Mesendoderm (in vitro differentiated cells): ENCODE results near the gene MAPK8IP1.
A peak's percentile ranks its signal among the peaks of the same experiment; 100 is the strongest.

Experiments used
- DNase-seq: peaks from one replicate; pipeline ENCODE4 v3.0.0; 2013
- H2AK5ac ChIP-seq: 2 replicates; pipeline ENCODE4 v1.6.1; 2013; ENCODE audit warnings: low read length, inconsistent platforms
- H2BK120ac ChIP-seq: 2 replicates; pipeline ENCODE4 v1.6.1; 2013; ENCODE audit warnings: low read depth, mild to moderate bottlenecking, low read length, moderate library complexity, mixed read lengths
- H2BK15ac ChIP-seq: replicated peaks from 2 replicates; pipeline ENCODE4 v1.6.1; 2013; ENCODE audit warnings: low read depth, mild to moderate bottlenecking, moderate library complexity
- H2BK5ac ChIP-seq: 2 replicates; pipeline ENCODE4 v1.6.1; 2013; ENCODE audit warnings: low read length, inconsistent platforms
- H3K18ac ChIP-seq: 2 replicates; pipeline ENCODE4 v1.6.1; 2013; ENCODE audit warnings: mild to moderate bottlenecking, low read length, mixed read lengths
- H3K23ac ChIP-seq: one replicate; pipeline ENCODE4 v1.6.1; 2013; ENCODE audit warnings: low read length
- H3K27ac ChIP-seq: 2 replicates; pipeline ENCODE4 v1.5.1; 2013; ENCODE audit warnings: low read depth, mild to moderate bottlenecking, inconsistent platforms, low read length, moderate library complexity
- H3K27me3 ChIP-seq: 2 replicates; pipeline ENCODE4 v1.6.1; 2013; ENCODE audit warnings: low read length, control low read depth, mild to moderate bottlenecking, inconsistent platforms; ENCODE audit not compliant: insufficient read depth, poor library complexity
- H3K36me3 ChIP-seq: 2 replicates; pipeline ENCODE4 v1.6.1; 2013; ENCODE audit warnings: low read length, inconsistent platforms; ENCODE audit not compliant: control insufficient read depth, insufficient read depth
- H3K4ac ChIP-seq: one replicate; pipeline ENCODE4 v1.6.1; 2013; ENCODE audit warnings: low read depth, mild to moderate bottlenecking, low read length, moderate library complexity
- H3K4me1 ChIP-seq: 2 replicates; pipeline ENCODE4 v1.6.1; 2013; ENCODE audit warnings: low read depth, low read length, inconsistent platforms; ENCODE audit not compliant: control insufficient read depth
- H3K4me2 ChIP-seq: 2 replicates; pipeline ENCODE4 v1.6.1; 2013; ENCODE audit warnings: low read length
- H3K4me3 ChIP-seq: 2 replicates; pipeline ENCODE4 v1.5.1; 2013; ENCODE audit warnings: mild to moderate bottlenecking, low read length
- H3K56ac ChIP-seq: one replicate; pipeline ENCODE4 v1.6.1; 2013; ENCODE audit warnings: low read length
- H3K79me1 ChIP-seq: 2 replicates; pipeline ENCODE4 v1.6.1; 2013; ENCODE audit warnings: low read length, inconsistent platforms
- H3K79me2 ChIP-seq: 2 replicates; pipeline ENCODE4 v1.6.1; 2013; ENCODE audit warnings: mild to moderate bottlenecking, low read length; ENCODE audit not compliant: control insufficient read depth, insufficient read depth
- H3K9ac ChIP-seq: 2 replicates; pipeline ENCODE4 v1.6.1; 2013; ENCODE audit warnings: low read length, inconsistent platforms
- H4K5ac ChIP-seq: one replicate; pipeline ENCODE4 v1.6.1; 2013; ENCODE audit warnings: low read length
- H4K8ac ChIP-seq: one replicate; pipeline ENCODE4 v1.6.1; 2013; ENCODE audit warnings: low read depth, mild to moderate bottlenecking, control low read depth, low read length, moderate library complexity
- WGBS: extraction: QIAGEN DNeasy Blood & Tissue Kit; methylation state at CpG from one replicate; pipeline ENCODE4 v1.1.7; 2013; ENCODE audit warnings: low lambda C conversion rate, missing lambda C conversion rate; ENCODE audit not compliant: insufficient coverage; ENCODE audit errors: extremely low coverage; 5-methylcytosine and 5-hydroxymethylcytosine counted together

The MAPK8IP1 gene

GRCh38 chr11:45851228-45851627, 34.2 kb upstream of the MAPK8IP1 start:
- Histone ChIP-seq H3K56ac (no peak overlapping the region), H3K4me2 (no peak overlapping the region), H4K8ac (no peak overlapping the region), H3K36me3 (no peaks in the 10 kb centered on the region), H3K4ac (no peak overlapping the region), H3K79me1 (peaks cover 5% of the 10 kb centered on the region), H3K23ac (no peak overlapping the region), H3K4me3 (no peak overlapping the region), H3K27me3 (no peaks in the 10 kb centered on the region), H2AK5ac (no peak overlapping the region), H2BK5ac (no peak overlapping the region), H3K18ac (no peak overlapping the region), H3K9ac (no peak overlapping the region), H3K27ac (no peak overlapping the region), H2BK15ac (no peak overlapping the region), H3K79me2 (peaks cover 1% of the 10 kb centered on the region), H2BK120ac (no peak overlapping the region), H4K5ac (no peak overlapping the region), H3K4me1 (no peaks in the 10 kb centered on the region)
- no peak for DNase-seq
- WGBS = no CpG with 5 or more reads among the region's 2 CpGs

DNA sequence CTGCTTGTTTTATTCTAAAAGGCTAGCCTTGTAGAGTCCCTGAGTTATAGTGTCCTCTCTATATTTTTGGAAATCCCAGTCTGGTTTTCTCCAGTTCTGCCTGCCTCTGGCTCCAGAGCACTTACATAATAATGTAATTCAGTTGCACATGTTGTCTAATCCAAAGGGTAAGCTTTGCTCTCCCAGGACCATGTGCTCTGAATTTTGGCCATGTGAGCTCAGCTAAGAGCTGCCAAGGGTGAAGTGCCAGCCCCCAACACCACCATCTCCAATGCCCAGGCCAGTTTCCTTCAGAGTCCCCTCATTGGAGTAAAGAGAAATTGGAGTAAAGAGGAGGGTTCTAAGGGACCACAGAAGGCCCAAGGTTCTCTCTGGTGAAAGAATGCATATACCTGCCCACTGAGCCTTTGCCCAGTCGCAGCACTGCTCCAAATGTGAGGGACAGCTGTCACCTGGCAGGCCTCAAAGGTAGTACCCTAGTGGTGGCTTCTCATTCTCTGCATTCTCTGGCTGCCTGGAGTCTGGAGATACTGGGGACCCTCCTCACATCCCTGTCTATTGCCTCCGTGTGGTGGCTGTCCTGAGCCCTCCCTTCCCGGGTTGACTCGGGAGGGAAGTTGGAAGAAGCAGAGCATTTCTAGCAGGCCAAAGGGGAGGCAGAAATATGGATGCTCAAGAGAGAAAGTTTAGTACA, 33.3 kb upstream of the MAPK8IP1 start:
- Histone ChIP-seq H2AK5ac (no peak overlapping the region), H2BK5ac (no peak overlapping the region), H3K18ac (no peak overlapping the region), H3K56ac (no peak overlapping the region), H3K23ac (no peak overlapping the region), H4K8ac (no peak overlapping the region), H3K4me1 (no peaks in the 10 kb centered on the region), H3K27me3 (no peaks in the 10 kb centered on the region), H3K4ac (no peak overlapping the region), H3K4me3 (no peak overlapping the region), H4K5ac (no peak overlapping the region), H3K79me1 (peaks cover 5% of the 10 kb centered on the region), H3K27ac (no peak overlapping the region), H3K4me2 (no peak overlapping the region), H3K36me3 (no peaks in the 10 kb centered on the region), H3K9ac (no peak overlapping the region), H2BK120ac (no peak overlapping the region), H2BK15ac (no peak overlapping the region), H3K79me2 (peaks cover 1% of the 10 kb centered on the region)
- WGBS = no CpG with 5 or more reads among the region's 4 CpGs
- peak; percentile 64 for DNase-seq

- Histone ChIP-seq H2BK120ac (no peak overlapping the region), H4K8ac (no peak overlapping the region), H2AK5ac (no peak overlapping the region), H3K4ac (no peak overlapping the region), H2BK5ac (no peak overlapping the region), H3K4me1 (no peaks in the 10 kb centered on the region), H3K4me3 (no peak overlapping the region), H3K9ac (no peak overlapping the region), H3K18ac (no peak overlapping the region), H3K36me3 (no peaks in the 10 kb centered on the region), H3K4me2 (no peak overlapping the region), H3K27ac (no peak overlapping the region), H4K5ac (no peak overlapping the region), H3K79me2 (peaks cover 1% of the 10 kb centered on the region), H3K56ac (no peak overlapping the region), H3K27me3 (no peaks in the 10 kb centered on the region), H2BK15ac (no peak overlapping the region), H3K79me1 (peaks cover 5% of the 10 kb centered on the region), H3K23ac (no peak overlapping the region)
- DNase-seq = peak; percentile 48
- WGBS = no CpG with 5 or more reads among the region's 1 CpG
Measured at GRCh38 chr11:45852712-45853101, 32.7 kb upstream of the MAPK8IP1 start.

- no peak overlapping the region for H3K27ac ChIP-seq
- H4K5ac ChIP-seq = no peak overlapping the region
- no peak overlapping the region for H2BK15ac ChIP-seq
- H3K36me3 ChIP-seq = no peaks in the 10 kb centered on the region
- no peak overlapping the region for H3K4me2 ChIP-seq
- H3K23ac ChIP-seq = no peak overlapping the region
- H3K79me2 ChIP-seq = peaks cover 1% of the 10 kb centered on the region
- no peak for DNase-seq
- H2AK5ac ChIP-seq = no peak overlapping the region
- no CpG with 5 or more reads among the region's 7 CpGs for WGBS
- H3K9ac ChIP-seq = no peak overlapping the region
- H3K4me3 ChIP-seq = no peak overlapping the region
- H2BK5ac ChIP-seq = no peak overlapping the region
- H3K4me1 ChIP-seq = peaks cover 2% of the 10 kb centered on the region
- H3K4ac ChIP-seq = no peak overlapping the region
- H3K56ac ChIP-seq = no peak overlapping the region
- no peak overlapping the region for H4K8ac ChIP-seq
- H2BK120ac ChIP-seq = no peak overlapping the region
- H3K79me1 ChIP-seq = peaks cover 4% of the 10 kb centered on the region
- H3K27me3 ChIP-seq = no peaks in the 10 kb centered on the region
- no peak overlapping the region for H3K18ac ChIP-seq
Measured at GRCh38 chr11:45853332-45854219, 31.9 kb upstream of the MAPK8IP1 start.

GRCh38 chr11:45855308-45855707, 30.1 kb upstream of the MAPK8IP1 start:
- no peak overlapping the region for H2BK15ac ChIP-seq
- H3K18ac ChIP-seq = no peak overlapping the region
- H3K4ac ChIP-seq = no peak overlapping the region
- H3K36me3 ChIP-seq = no peaks in the 10 kb centered on the region
- no peak overlapping the region for H3K4me2 ChIP-seq
- WGBS = no CpG with 5 or more reads among the region's 5 CpGs
- no peak overlapping the region for H3K27ac ChIP-seq
- H4K8ac ChIP-seq = no peak overlapping the region
- H2BK5ac ChIP-seq = no peak overlapping the region
- H3K79me2 ChIP-seq = peaks cover 1% of the 10 kb centered on the region
- H2BK120ac ChIP-seq = no peak overlapping the region
- no peaks in the 10 kb centered on the region for H3K27me3 ChIP-seq
- no peaks in the 10 kb centered on the region for H3K79me1 ChIP-seq
- no peak overlapping the region for H3K23ac ChIP-seq
- H3K9ac ChIP-seq = no peak overlapping the region
- no peak overlapping the region for H2AK5ac ChIP-seq
- no peak overlapping the region for H3K56ac ChIP-seq
- no peak overlapping the region for H3K4me3 ChIP-seq
- DNase-seq = no peak
- H3K4me1 ChIP-seq = peaks cover 5% of the 10 kb centered on the region
- H4K5ac ChIP-seq = no peak overlapping the region
